Fibroblast of the conjunctiva (primary cell): ENCODE results near the gene LINC00632.
"Not testable (repeated sequence)": the region's sequence is repeated elsewhere in the genome, so short reads cannot be mapped to it uniquely, and the experiment has no call there.

Experiments used
- DNase-seq: peaks from one replicate; pipeline ENCODE4 v3.0.0-alpha.2; 2010; ENCODE audit warnings: low read depth

Gene LINC00632

GRCh38 chrX:140709421-140709846, at the start of gene LINC00632:
Gene LINC00632, plus strand, starts transcription at chrX:140709759.
- no peak for DNase-seq

- DNase-seq, result no peak
Measured at GRCh38 chrX:140661643-140662042, 47.9 kb upstream of the LINC00632 start.

GRCh38 chrX:140664939-140665338, 44.6 kb upstream of the LINC00632 start:
- no peak for DNase-seq

- no peak for DNase-seq
Measured at GRCh38 chrX:140672840-140673731, 36.5 kb upstream of the LINC00632 start.

- no peak for DNase-seq
Measured at GRCh38 chrX:140687706-140688105, 21.9 kb upstream of the LINC00632 start.

- not testable (repeated sequence) for DNase-seq
Measured at GRCh38 chrX:140691596-140691995, 18.0 kb upstream of the LINC00632 start.

GRCh38 chrX:140697618-140698017, 11.9 kb upstream of the LINC00632 start:
- DNase-seq, result no peak

- no peak for DNase-seq
Measured at GRCh38 chrX:140701480-140701879, 8.1 kb upstream of the LINC00632 start.

- peak; percentile 29 for DNase-seq
Measured at GRCh38 chrX:140710710-140711109, 1.2 kb downstream of the LINC00632 start.

- DNase-seq, result no peak
Measured at GRCh38 chrX:140711894-140712293, 2.3 kb downstream of the LINC00632 start.

GRCh38 chrX:140712413-140713173, 3.0 kb downstream of the LINC00632 start:
- peak; percentile 68 for DNase-seq

- no peak for DNase-seq
Measured at GRCh38 chrX:140713174-140713539, 3.6 kb downstream of the LINC00632 start.

- DNase-seq, result peak; percentile 31
Measured at GRCh38 chrX:140715787-140716186, 6.2 kb downstream of the LINC00632 start.

- DNase-seq, result no peak
Measured at GRCh38 chrX:140723121-140723715, 13.7 kb downstream of the LINC00632 start.

- no peak for DNase-seq
Measured at GRCh38 chrX:140724309-140724708, 14.8 kb downstream of the LINC00632 start.

- DNase-seq, result no peak
Measured at GRCh38 chrX:140724736-140725135, 15.2 kb downstream of the LINC00632 start.

GRCh38 chrX:140725500-140725899, 15.9 kb downstream of the LINC00632 start:
- no peak for DNase-seq

- peak; percentile 43 for DNase-seq
Measured at GRCh38 chrX:140733766-140734342, 24.3 kb downstream of the LINC00632 start.

GRCh38 chrX:140744085-140744484, 34.5 kb downstream of the LINC00632 start:
- DNase-seq, result no peak

GRCh38 chrX:140756941-140757340, 47.4 kb downstream of the LINC00632 start:
- no peak for DNase-seq

- DNase-seq, result peak; percentile 47
Measured at GRCh38 chrX:140762061-140762460, 52.5 kb downstream of the LINC00632 start.

GRCh38 chrX:140764401-140764919, 54.9 kb downstream of the LINC00632 start:
- peak; percentile 37 for DNase-seq
